Measurements from ENCODE around the gene GPR137. TPM values are rescaled to one million over a fixed set of nuclear protein-coding genes. Genes with fewer than 3 reads are reported as not detected.
"Not testable (repeated sequence)": the region's sequence is repeated elsewhere in the genome, so short reads cannot be mapped to it uniquely, and the experiment has no call there.

GPR137 gene
- polyA plus RNA-seq, 3 donors: 44.0 to 46.2 (median 45.3) TPM

- no peak for DNase-seq
Observed at GRCh38 chr11:64316672-64317324, 31.1 kb downstream of the GPR137 start.

DNA sequence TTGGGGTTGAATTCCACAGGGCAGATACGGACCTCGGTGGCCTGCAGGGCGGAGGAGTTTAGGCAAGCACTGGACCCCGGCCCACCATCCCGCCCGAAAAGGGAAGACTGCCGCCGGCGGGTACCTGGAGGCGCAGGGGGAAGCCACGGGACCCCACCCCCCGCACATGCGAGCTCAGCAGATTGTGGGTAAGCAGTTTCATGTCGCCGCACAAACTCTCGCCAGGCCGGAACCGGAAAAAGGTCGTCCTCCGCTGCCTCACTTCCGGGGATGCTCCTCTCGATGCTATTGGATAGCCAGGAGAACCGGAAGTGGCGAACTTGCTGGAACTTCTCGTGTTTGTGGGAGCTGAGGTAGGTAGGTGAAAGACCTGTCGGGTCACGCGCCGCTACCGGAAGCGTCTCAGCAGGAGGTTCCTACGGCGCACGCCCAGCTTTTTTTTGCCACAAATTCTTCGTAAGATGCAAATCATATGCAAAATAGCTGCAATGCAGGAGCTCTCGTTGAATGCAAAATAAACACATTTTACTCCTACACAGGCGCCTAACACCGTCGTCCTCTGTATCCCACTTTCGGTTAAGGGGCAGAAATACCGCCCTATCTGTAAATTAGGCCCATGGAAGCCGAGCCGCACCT lies 31.8 kb downstream of the GPR137 start, which contains the start of gene TRMT112:
TRMT112 (minus strand) TSS at position 235 of the 636 bp plus-strand sequence; CDS start at position 202, 33 bp downstream.
- DNase-seq: peak; percentile 98

DNA sequence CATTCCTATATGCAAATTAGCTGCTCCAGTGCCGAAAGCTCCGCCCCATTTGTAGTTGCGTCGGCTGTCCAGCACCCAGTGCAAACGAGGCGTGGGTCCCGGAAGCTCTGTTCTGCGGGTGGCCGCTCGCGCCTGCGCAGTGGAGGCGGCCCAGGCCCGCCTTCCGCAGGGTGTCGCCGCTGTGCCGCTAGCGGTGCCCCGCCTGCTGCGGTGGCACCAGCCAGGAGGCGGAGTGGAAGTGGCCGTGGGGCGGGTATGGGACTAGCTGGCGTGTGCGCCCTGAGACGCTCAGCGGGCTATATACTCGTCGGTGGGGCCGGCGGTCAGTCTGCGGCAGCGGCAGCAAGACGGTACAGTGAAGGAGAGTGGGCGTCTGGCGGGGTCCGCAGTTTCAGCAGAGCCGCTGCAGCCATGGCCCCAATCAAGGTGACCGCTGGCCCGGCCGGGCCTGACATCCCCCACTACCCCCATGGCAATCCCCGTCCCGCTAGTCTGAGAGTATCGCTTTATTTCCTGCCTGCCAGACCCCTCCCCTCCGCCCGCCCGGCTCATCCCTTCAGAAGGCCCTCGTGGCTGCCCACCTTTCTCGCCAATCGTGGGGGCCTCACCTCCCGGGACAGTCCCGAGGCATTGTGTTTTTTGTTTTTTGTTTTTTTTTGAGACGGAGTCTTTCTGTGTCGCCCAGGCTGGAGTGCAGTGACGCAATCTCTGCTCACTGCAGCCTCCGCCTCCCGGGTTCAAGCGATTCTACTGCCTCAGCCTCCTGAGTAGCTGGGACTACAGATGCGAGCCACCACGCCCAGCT lies 32.5 kb downstream of the GPR137 start, which contains the start of gene PRDX5:
PRDX5 (plus strand) TSS at position 161 of the 805 bp plus-strand sequence; CDS start at position 256, 95 bp downstream.
- DNase-seq: peak; percentile 96

DNA sequence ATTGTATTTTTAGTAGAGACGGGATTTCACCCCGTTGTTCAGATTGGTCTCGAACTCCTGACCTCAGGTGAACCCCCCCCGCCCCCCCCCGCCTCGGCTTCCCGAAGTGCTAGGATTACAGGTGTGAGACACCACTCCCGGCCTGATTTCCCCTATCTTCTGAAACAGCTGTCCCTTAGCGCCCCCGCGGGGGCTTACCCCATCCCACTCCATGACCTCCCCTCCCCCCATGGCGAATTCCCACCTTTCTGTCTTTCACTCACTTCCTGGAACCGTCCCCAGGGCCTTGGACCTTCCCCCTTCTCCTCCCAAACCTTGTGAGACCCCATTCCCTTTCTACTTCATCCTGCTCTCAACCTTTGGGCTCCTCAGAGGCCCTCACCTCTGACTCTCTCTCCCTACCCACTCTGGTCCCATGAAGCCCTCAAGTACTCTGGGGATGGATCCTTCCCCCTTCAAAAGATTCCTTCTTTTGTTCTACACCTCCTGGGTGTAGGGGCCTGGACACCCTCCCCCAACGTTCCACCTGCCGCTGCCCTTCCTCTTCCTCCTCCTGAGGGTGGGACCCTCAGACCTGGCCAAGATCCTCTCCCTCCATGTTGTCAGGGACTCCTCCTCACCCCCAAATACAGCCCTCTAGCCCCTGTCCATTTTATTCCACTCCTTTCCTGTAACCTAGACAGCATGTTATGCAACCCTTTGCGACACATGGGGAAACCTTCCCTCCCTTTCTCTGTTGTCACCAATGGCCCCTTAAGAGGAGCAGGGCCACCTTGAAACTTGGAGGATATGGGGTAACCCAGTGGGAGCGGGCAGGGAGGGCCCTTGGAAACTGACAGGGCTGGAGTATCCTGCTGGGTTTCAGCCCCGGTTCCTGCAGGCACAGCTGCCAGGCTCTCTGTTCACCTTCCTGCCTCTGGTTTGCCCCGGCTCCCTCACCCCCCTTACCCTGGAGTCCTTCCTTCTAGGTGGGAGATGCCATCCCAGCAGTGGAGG lies 33.4 kb downstream of the GPR137 start:
- DNase-seq: no peak

DNA sequence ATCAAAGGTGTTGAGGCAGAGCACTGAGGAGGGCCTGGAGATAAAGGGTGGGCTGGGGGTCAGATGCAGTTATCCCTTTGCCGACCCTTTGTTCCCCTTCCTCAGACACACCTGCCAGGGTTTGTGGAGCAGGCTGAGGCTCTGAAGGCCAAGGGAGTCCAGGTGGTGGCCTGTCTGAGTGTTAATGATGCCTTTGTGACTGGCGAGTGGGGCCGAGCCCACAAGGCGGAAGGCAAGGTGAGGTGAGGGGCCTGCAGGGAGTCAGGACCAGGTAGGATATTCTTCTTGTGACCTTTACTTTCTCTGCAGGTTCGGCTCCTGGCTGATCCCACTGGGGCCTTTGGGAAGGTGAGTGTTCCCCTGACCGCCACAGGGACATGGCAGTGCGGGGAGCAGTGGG lies 34.9 kb downstream of the GPR137 start:
- DNase-seq: no peak

GRCh38 chr11:64321026-64321425 lies 35.4 kb downstream of the GPR137 start:
- DNase-seq: no peak

GRCh38 chr11:64321533-64321932 lies 35.9 kb downstream of the GPR137 start:
- DNase-seq: no peak

DNA sequence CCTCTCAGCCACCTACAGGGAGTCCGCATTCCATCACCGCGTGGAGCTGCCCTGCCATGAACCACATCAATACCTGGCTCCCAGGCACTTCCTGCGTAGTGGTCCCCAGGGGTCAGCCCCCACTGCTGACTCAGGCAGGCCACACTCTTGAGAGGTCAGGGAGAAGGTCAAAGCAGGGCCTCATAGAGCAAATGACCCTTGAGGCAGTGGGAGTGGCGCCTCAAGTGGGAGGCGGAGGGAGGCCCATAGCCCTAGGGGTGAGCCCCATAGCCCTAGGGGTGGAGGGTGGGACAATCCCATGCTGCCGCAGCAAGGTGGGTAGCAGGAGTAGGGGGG lies 37.2 kb downstream of the GPR137 start:
- no peak for DNase-seq

- DNase-seq: no peak
Observed at GRCh38 chr11:64323373-64323772, 37.7 kb downstream of the GPR137 start.

GRCh38 chr11:64323984-64324383 lies 38.3 kb downstream of the GPR137 start:
- not testable (repeated sequence) for DNase-seq

GRCh38 chr11:64324692-64325469 lies 39.2 kb downstream of the GPR137 start:
- no peak for DNase-seq

DNA sequence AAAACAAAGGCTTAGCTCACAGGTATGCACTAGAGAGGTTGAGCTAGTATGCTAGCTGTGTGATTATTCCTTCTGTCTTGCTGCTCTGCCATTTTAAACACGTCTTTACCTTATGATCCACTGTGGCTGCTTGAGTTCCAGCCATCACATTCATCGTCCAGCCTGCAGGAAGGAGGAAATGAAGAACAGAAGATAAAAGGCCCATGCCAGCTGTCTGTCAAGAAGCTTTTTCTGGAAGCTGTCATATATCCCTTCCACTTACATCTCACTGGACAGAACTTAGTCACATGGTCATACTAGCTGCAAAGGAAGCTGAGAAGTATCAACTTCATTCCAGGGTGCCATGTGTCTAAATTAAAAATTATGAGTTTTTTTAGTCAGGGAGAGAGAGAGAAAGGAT lies 41.7 kb downstream of the GPR137 start:
- no peak for DNase-seq

DNA sequence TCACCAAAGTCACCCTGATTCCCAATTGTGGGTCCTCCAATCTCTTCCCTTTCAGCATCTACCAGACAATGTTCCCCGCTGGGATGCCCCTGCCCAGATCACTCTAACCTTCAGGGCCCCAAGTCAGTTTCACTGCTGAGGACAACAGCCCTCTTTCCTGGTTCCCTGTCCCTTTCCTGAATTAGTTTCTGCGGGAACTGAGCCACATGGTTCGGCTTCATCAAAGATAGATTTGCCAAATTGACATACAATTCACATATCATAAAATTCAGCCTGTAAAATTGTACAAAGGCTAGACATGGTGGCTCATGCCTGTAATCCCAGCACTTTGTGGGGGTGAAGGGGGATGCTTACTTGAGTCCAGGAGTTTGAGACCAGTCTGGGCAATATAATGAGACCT lies 42.3 kb downstream of the GPR137 start:
- no peak for DNase-seq

DNA sequence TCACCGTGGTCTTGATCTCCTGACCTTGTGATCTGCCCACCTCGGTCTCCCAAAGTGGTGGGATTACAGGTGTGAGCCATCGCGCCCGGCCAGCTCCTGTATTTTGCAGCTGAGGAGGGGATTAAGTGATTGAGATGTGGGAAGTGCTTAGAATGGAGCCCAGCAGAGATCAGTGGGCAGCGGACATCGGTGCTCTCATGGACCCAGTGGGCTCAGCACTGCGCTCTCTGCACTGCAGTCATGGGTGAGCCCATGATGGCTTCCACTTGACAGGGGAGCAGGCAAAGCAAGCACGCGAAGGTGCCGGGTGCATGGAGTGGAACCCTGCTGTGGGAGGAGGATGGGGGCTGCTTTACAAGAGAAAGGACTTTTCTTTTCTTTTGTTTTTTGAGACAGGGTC lies 45.2 kb downstream of the GPR137 start:
- no peak for DNase-seq

GRCh38 chr11:64331569-64332371 lies 46.1 kb downstream of the GPR137 start:
- DNase-seq: no peak

- no peak for DNase-seq
Observed at GRCh38 chr11:64333556-64333955, 47.9 kb downstream of the GPR137 start.

DNA sequence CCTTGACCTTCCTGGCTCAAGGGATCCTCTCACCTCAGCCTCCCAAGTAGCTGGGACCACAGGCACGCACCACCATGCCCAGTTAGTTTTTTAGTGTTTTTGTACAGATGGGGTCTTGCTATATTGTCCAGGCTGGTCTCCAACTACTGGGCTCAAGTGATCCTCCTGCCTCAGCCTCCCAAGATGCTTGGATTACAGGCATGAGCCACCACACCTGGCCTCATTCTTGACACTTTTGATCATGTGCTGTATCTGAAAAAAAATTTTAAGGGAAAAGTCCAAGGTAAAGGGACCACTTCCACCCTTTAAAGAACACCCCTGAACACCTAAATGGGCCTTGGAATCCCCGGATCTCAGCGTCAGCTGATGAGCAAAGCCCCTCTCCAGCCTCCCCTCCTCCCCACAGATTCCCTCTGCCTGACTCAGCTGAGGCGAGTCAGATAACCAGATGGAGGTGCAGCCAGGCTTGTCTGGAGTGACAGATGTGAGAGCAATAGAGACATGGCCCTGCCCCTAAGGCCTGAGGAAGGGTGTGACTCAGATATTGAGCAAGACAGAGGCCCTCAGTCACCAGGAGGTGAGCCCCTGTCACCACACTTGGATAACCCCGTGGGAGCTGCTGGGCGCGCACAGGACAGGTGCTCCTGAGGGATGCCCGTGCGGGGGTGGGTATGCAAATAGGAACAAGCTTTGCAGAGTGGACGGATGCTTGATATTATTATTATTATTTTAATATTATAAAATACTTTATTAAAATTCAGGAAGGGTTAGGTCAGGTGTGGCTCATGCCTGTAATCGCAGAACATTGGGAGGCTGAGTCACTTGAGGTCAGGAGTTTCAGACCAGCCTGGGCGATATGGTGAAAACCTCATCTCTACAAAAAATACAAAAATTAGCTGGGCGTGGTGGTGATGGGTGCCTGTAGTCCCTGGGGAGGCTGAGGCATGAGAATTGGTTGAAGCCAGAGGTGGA lies 49.4 kb downstream of the GPR137 start:
- no peak for DNase-seq

DNA sequence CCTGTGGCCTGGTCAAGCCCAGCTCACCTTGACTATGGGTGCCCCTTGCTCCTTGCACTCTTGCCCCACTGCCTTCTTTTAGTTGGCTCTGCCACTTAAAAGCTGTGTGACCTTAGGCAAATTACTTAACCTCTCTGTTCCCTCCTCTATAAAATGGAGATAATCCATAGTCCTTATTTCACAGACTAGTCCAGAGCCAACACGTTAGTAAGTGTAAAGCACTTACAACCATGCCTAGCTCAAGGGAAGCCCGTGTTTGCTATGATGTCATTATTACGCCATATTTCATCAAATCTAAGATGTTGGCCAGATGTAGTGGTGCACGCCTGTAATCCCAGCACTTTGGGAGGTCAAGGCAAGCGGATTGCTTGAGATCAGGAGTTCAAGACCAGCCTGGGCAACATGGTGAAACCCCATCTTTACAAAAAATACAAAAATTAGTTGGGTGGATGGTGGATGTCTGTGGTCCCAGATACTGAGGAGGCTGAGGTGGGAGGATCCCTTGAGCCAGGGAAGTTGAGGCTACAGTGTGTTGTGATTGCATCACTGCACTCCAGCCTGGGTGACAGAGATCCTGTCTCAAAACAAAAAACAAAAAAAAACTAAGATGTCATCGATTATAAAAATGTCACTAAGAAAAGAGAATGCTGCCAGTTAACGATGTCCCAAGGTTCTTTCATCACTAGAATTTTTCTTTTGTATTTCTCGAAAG lies 52.0 kb downstream of the GPR137 start:
- no peak for DNase-seq
